Hippocampal formation (tissue), 2 donors: ENCODE data around the gene LARP1B.
"Not testable (repeated sequence)": the region's sequence is repeated elsewhere in the genome, so short reads cannot be mapped to it uniquely, and the experiment has no call there.

Experiments used
- DNase-seq, 2 donors: peaks; one replicate each; lab custom pipeline; 2025; lab: John Stamatoyannopoulos, UW

LARP1B gene

GRCh38 chr4:128225148-128225547 is 164.0 kb downstream of the LARP1B start:
- no peak for DNase-seq

DNA sequence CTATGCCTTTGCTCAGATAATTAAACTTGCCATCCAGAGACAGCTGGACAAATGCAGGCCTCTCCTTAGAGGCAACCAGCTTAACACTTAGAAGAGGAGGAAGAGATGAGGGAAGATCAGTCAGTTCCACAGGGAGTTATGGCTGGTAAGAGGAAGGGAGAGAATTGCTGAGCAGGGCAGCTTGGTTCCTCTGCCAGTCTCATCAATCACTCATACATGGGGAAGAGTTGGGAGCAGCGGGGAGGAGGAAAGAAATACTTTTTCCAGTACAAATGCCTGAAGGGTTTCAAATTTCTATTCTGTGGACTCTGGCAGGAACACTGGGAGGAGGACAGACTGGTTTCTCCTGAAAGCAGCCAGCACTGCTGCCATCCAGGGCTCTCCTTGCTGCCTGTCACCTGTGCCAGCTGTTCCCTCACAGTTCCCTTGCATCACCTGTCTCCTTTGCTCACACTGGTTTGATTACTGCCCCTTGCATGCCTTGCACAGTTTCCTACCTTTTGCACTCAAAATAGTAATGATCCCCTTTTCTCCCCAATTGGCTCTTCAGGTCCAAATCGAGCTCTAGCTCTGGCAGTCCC is 167.0 kb downstream of the LARP1B start:
- DNase-seq = no peak

DNA sequence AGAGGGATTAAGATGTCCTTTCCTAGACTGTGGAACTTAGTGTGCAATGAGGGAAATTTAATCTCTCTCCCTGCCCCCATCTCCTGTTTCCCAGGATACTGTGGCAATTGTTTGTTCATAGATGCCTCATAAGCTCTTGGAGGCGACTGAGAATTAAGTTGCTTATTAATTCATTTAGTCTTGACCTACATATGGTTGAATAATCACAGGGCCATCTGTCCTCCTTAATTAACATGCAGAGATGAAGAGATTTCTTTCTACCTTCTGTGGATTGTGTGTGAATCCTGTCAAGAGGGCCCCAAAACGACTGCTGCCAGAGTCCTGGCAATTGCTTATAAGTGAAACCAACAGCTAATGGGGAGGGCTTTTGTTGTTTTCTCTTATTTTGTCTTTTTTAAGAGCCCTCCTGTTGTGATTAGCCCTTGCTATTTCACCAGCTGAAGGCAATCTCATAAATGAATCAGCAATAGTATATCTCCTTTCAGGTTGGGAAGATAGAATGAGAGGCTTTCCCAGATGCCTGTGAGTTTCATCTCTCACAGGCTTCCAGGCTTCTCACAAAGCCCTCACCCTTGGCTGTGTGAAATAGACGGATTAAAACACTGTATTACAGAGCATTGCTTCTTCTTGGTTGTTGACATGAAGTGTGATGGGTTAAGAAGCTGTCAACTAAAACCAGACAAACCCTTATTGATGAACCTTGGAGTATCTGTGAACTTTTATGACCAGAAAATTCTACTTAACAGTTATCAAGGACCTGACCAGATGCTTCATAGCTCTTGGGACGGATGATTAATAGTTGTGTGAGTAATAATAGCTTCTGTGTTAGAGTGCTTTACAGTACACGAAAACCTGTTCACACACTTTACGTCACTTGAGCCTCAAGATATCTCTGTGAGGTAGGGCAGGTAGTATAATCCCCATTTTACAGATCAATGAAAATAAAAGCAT is 168.0 kb downstream of the LARP1B start:
- DNase-seq = no peak

GRCh38 chr4:128232719-128233118 is 171.6 kb downstream of the LARP1B start:
- no peak for DNase-seq

DNA sequence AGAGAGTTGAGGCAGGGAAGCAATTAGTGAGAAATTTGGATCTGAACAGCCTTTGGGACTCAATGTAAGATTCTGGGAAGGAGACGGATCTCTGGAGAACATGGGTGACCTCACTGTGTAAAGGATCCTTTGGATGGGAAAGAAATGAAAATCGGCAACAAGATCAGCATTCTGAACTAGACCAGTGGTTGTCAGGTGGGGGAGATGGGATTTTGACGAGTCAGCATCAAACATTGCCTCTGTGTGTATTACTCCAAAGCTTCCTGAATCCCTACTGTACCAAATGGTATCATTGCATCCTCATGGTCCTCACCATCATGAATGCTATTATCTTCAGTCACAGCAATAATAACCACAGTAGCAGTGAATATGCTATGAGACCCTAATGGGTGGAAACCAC is 173.7 kb downstream of the LARP1B start:
- no peak for DNase-seq

GRCh38 chr4:128241019-128241418 is 179.9 kb downstream of the LARP1B start:
- no peak for DNase-seq

DNA sequence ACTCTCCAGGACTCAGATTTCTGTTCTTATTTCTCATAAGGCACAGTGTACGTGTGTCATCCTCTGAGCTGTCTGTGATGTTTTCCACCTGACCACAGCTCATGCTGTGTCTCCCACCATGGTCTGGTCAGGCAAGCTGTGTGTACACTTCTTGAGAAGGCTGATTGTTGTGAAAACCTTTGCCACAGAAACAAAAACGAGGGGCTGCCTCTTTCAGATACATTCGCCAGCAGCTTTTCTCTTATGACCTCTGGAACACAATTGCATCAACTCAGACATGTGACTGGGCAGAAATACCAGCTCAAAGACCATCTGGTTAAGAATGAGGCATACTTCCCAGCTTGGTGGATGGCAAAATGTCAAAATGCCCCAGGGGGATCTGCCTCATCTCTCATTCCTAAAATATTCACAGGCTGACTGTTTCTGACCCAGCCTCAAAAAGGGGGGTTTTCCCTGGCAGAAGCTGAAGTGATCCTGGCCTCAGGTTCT is 180.4 kb downstream of the LARP1B start:
- DNase-seq = no peak

GRCh38 chr4:128241981-128242380 is 180.9 kb downstream of the LARP1B start:
- no peak for DNase-seq

DNA sequence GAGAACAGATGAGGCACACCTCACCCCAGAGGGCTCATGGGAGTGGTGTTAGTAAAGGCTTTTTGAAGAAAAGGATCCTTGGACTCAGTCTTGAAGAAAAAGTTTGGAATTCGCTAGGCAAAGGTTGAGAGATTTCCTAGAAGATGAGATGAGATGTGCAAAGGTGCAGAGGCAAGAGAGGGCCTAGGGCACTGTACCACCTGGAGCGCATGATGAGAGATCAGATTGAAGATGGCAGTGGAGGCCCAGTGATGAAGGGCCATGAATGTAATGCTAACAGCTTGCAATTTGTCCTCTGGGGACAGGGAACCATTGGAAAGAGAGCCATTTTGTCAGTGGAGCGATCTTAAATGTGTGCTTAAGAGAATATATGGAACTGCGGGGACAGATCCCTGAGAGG is 181.5 kb downstream of the LARP1B start:
- DNase-seq = no peak

GRCh38 chr4:128244379-128244778 is 183.3 kb downstream of the LARP1B start:
- no peak for DNase-seq

- DNase-seq = not testable (repeated sequence)
These were observed 184.3 kb downstream of the LARP1B start for GRCh38 chr4:128245391-128245790.

DNA sequence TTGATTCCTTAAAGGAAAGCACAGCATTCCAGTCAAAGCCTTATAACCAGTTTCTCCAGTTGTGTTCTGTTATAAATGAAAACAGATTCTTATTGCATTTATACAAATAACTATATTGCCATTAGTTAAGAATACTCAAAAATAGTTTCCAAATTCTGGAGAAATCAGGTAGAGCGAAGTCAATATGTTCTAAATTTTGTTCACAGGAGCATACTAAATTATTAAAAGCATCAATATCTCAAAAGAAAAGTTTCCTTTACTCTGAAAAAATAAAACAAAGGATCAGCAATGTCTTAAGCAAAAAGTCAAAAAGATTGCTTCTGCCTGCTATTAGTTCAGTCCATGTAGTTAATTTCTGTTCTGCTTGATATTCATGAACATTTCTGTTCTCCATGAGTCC is 186.8 kb downstream of the LARP1B start:
- DNase-seq = no peak

- DNase-seq = no peak
These were observed 188.9 kb downstream of the LARP1B start for GRCh38 chr4:128249787-128250668.

- DNase-seq = no peak
These were observed 194.8 kb downstream of the LARP1B start for GRCh38 chr4:128255906-128256305.

- no peak for DNase-seq
These were observed 195.4 kb downstream of the LARP1B start for GRCh38 chr4:128256539-128256938.

GRCh38 chr4:128258166-128258565 is 197.1 kb downstream of the LARP1B start:
- DNase-seq = not testable (repeated sequence)

- DNase-seq = not testable (repeated sequence)
These were observed 198.8 kb downstream of the LARP1B start for GRCh38 chr4:128259889-128260288.
